HG03039 (cell line): ENCODE measurements around the gene ARHGEF7.

ENCODE experiments used
- ATAC-seq: cut with Tn5 transposase; IDR thresholded peaks from one replicate; pipeline ENCODE4 v1.9.1; 2021; ENCODE audit warnings: mild to moderate bottlenecking, moderate library complexity; ENCODE audit not compliant: unreplicated experiment

ARHGEF7 gene

DNA sequence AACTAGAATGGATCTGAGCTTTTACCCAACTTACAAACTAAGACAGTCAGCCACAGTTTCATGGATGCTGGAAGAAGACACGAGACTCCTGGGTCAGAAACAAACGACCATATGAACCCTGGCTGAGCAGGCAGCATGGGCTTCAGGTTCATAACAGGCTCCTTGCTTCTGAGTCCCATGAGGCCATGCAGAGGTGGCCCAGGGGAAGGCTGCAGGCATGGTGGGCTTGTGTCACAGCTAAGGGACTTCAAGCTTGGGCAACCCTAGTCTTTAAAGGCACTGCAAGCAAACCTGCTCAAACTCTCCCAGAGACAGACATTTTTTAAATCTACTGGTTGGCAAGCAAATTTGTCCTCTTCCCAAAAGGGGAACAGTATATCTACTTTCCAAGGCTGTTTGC, 5.1 kb upstream of the ARHGEF7 start:
- ATAC-seq = no peak

DNA sequence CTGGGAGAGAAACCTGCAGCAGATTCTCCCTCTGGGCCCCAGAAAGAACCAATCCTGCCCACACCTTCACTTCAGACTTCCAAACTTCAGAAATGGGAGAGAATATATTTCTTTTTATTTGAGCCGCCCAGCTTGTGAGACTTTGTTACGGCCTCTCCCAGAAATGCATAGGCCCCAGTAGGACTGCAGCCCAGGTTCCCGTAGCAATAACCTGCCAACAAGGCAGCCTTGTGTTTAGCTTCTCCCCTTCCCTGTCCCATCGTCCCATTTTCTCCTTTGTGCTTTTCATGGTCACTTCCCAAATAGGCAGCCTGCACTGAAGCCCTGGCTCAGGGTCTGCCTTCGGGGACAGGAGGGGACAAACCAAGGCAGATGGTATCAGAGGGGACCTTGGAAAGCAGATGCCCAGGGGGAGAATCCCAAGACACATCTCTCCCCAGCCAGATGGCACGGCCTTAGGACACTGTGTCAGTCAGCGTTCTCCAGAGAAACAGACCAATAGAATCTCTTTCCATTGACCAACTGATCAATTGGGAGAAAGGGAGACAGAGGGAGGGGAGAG, 3.7 kb upstream of the ARHGEF7 start:
- no peak for ATAC-seq

DNA sequence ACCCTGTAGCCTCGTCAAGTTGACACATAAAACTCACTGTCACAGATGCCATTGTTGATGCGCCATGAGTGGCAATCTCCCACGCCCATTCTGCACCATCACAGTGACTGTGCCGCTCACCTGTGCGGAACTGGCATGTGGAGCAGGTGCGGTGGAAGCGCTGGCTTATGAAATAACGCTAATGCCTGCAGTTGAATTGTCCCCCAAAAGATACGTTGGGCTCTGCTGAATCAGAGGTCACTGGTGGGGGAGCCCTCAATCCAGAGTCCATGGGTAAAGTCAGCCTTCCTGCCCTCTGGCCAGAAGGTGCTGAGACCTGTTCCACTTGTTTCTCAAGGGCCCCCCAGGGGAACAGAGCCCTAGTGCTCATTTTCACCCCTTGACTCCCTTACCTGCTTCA, 2.9 kb upstream of the ARHGEF7 start:
- no peak for ATAC-seq

- no peak for ATAC-seq
Measured at GRCh38 chr13:111114362-111115060, 599 bp upstream of the ARHGEF7 start.

DNA sequence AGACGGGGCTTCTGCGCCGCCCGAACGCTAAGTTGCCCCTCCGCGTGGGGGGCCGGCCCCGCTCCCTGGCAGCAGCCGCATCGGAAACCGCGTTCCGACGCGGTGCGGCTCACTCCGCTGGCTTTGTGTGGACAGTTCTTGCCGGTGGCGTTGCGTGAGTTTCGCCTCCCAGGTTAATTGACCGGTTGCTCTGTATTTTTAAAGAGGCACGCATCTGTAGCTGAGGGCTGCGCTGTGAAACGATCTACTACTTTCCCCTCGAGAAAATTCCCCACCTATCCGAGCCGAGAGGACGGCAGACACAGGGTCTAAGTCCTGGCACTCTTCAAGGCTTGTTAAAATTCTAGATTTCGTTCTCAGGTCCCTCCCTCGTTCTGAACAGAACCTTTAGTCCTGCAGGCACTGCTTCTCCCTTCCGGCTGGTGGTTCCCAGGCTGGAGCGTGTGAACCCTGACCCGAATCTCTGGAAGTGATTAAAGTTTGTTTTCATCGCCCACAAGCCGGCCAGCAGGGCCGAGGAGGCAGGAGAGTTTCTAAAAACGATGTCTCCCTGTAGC, 933 bp downstream of the ARHGEF7 start:
- ATAC-seq = no peak

DNA sequence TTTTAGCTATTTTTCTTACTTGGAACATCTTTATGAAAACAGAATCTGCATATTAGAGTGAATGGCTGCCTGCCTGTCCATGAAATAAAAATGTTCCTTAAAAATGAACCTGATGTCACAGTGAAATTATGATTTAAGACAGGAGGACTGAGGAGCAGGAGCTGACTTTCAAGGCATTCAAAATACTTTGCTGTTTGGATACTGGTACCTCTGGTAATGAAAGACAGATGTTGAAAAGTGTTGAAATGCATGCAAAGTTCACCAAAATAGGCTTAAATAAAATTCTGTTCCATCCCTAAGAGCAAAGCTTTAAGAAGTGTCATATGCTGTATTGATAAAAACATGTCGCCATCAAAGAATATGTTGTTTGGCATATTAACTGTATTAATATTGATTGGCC, 1.7 kb downstream of the ARHGEF7 start:
- no peak for ATAC-seq

DNA sequence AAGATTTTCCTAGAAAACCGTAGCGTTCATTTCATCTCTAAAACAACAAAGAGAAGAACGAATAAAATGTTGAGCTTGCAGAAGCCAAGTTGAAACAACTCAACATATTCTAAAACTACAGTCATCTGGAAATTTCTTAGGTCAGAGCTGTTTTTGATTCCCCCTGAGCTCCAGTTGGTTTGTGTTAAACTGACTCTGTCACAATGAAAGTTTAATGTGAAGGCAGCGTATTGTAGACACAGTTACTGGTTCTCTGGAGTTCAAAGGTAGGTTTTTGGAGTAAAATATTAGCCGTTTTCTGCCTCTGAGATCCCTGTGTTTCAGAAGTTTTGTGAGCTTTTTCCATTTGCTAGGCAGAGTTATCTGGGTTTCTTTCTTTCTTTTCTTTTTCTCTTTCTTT, 2.2 kb downstream of the ARHGEF7 start:
- no peak for ATAC-seq

DNA sequence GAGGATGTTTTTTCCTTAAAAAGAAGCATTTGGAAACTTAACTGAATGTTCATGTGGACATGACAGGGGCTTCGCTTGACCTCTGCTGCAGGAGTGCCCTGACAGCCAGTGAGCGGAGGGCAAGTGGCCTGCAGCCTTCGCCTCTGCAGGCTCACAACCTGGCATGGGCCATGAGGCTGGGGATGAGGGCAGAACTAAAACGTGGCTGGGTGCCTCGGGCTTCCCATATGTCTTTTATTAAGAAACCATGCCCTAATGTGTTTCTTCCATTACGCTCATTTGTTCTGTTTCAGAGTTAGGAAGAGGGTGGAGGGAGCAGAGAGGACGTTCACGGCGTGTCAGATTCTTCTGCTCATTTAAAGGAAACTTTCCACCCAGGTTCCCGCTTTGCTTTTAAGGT, 2.9 kb downstream of the ARHGEF7 start:
- ATAC-seq = no peak

- no peak for ATAC-seq
Measured at GRCh38 chr13:111118898-111119607, 3.9 kb downstream of the ARHGEF7 start.

DNA sequence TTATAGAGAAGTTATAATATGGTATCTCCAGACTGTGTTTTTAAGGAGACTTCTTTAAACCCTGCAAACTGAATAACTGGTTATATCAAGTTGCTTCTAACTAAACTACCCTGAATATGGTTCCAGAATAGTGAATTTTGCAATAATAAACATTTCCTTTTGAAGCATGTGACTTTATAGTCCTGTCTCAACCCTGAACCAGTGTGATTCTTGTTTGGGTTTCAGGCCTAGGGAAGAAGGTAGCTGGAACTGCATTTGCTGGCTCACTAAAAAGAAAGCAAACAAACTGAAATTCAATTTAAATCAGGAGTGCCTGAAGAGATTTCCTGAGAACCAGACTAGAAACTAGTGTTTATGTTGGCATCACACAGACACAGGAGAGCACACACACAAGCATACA, 4.9 kb downstream of the ARHGEF7 start:
- ATAC-seq = no peak

GRCh38 chr13:111120422-111120821, 5.3 kb downstream of the ARHGEF7 start:
- ATAC-seq = no peak

DNA sequence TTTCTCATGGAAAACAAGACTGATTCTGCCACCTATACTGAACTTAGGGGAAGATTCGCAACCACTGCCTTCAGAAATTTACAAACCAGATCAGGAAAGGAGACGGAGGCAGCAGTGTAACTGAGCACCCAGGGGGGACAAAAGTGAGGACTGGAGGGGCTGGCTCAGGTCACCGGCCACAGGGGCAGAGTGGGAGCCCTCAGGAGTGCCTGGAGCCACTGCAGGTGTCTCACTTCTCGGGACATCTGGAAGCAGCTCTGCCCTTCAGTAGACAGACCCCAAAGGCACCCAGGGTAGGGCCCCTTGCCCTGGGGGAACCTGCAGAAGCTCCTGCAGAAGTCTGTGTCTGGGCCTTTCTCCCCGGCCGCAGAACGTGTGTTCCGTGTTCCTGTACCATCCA, 5.8 kb downstream of the ARHGEF7 start:
- no peak for ATAC-seq

DNA sequence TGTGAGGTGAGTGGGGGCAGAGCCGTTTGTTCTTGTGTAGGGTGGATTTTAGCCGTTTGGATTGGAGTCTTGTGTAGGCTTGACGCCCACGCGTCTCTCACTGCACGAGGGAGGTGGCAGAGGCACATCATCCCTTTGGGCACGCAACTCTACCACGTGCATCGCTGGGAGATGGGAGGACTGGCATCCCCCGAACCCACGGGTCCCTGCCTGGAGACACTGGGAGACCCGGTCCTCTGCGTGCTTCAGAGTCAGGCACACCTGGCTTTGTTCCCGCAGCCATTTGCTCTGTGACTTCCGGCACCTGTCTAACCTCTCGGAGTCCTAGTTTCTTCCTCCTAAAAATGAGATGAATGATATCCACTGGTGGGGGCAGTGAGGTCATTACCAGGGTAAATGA, 6.4 kb downstream of the ARHGEF7 start:
- no peak for ATAC-seq

DNA sequence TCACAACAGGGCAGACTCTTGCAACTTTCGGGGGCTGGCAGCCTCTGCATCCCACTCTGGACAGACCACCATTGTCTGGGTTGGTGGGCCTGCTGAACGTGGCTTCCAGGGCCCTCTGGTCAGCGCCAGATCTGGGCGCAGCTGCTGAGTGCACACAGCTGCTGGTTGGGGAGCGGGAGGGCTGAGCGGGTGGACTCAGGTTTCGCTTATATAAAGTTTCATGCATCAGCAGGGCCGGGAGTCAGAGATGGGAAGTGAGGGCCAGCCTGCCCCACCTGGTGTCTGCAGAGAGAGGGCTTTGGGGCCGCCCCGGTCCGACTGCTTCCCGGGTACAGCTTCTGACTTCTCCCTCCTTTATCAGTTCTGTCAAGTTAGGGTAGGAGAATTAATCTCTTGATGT, 6.9 kb downstream of the ARHGEF7 start:
- ATAC-seq = no peak

GRCh38 chr13:111122631-111123030, 7.5 kb downstream of the ARHGEF7 start:
- no peak for ATAC-seq

GRCh38 chr13:111123221-111123620, 8.1 kb downstream of the ARHGEF7 start:
- no peak for ATAC-seq

GRCh38 chr13:111123649-111124048, 8.5 kb downstream of the ARHGEF7 start:
- ATAC-seq = no peak

- ATAC-seq = no peak
Measured at GRCh38 chr13:111126509-111126908, 11.4 kb downstream of the ARHGEF7 start.

DNA sequence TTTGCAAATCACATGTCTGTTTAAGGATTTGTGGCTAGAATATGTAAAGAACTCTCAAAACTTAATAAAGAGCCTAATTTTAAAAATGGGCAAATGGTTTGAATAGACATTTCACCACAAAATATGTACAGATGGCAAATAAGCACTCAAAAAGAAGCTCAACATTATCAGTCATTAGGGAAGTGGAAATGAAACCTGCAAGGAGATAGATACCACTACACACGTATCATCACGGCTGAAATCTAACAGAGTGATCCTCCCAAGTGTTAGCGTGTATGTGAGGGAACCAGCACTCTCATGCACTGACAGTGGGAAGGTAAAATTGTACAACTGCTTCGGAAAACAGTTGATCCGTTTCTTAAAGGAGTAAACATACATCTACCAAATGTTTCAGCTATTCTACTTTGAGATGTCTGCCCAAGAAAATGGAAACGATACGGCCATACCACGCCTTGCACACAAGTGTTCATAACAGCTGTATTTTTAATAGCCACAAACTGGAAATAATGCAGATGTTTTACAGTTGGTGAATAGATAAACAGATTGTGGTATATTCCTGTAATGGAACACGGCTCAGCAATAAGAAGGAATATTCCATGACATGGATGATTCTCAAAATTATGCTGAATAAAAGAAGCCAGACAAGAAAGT, 14.5 kb downstream of the ARHGEF7 start:
- peak; percentile 98 for ATAC-seq

GRCh38 chr13:111130116-111130508, 15.0 kb downstream of the ARHGEF7 start:
- ATAC-seq = no peak

DNA sequence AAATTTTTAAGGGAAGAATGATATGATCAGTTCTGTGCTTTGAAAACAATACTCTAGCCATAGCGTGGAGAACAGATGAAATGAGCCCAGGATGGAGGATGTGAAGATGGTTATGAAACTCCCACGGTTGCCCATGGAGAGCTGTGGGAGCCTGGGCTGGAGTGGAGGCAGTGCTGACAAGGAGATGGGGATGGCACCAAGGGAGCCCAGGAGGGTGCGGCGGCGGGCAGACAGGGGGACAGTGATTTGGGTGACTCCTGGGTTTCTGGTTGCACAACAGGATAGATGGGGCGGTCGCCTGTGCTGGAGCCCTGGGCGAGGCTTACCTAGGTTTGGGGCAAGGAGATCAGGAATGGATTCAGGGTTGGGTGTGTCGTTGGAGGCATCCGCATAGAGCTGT, 15.9 kb downstream of the ARHGEF7 start:
- no peak for ATAC-seq

GRCh38 chr13:111131611-111132010, 16.5 kb downstream of the ARHGEF7 start:
- ATAC-seq = no peak
